Measurements from ENCODE around the gene MTUS2. TPM values are rescaled to one million over a fixed set of nuclear protein-coding genes. Genes with fewer than 3 reads are reported as not detected.

Gene MTUS2
- total and polyA plus RNA-seq, 10 of the 15 experiments (the other 5 are each of a cell fraction or from before 2014, with no cell fraction given) = under 0.01 to 0.05 (median 0.02) TPM; not detected in 6

DNA sequence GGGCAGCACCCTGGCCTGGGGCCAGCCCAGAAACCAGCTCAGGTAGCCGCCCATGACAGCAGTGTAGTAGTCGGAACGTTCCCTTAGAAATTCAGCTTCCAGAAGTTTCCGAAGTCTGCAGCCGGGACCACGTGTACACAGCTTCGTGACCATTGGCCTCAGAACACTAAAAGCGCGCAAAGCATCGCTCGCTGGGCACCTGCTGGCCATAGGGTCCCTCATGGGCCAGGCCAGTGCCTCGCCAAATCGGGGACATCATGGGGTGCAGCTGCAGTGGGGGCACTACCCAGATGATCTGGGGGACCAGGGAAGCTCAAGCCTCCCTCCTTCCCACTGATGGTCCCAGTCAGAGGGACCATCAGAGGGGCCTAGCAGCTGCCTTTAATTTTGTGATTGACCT is 384.5 kb downstream of the MTUS2 start:
- DNase-seq (ENCODE audit: low read depth, low spot score) = no peak
- RAD21 ChIA-PET (ENCODE audit: unreplicated experiment) = no interaction called here
- no peak for ATAC-seq
- in situ Hi-C loops (cut with MboI) = no loop called here
- no peaks in the 10 kb centered on the region for H3K36me3 ChIP-seq (ENCODE audit: control insufficient read depth in 2 of 2, insufficient read depth in 2 of 2, low read length in 1 of 2)
- H3K27me3 ChIP-seq (replicated peaks in 1 of 2; ENCODE audit: control insufficient read depth in 2 of 2, insufficient read depth in 2 of 2, low read length in 1 of 2) = no peaks in the 10 kb centered on the region
- H4K20me1 ChIP-seq (ENCODE audit: control insufficient read depth, insufficient read depth) = no peaks in the 10 kb centered on the region
- no peaks in the 10 kb centered on the region for H3K4me1 ChIP-seq (ENCODE audit: control insufficient read depth, insufficient read depth, low read length)
- WGBS (ENCODE audit: insufficient coverage, insufficient replicate concordance, low lambda C conversion rate, missing lambda C conversion rate) = 36% methylated on average over 13 of the region's 13 CpGs
- no TSS peak for BruUV-seq (replicated peaks)
- peaks cover 1% of the 10 kb centered on the region; the same call in 1 of the 3 replicates for H3K9me3 ChIP-seq (replicated peaks; ENCODE audit: control insufficient read depth, insufficient read depth, low read length)
- CTCF ChIA-PET = no interaction called here
- FAIRE-seq = no peak
- TF ChIP-seq NFXL1 (IDR thresholded peaks at IDR 0.05; ENCODE audit: borderline replicate concordance) (no peak), ZSCAN29 (IDR thresholded peaks at IDR 0.05) (no peak), PAX5 (IDR thresholded peaks at IDR 0.05; ENCODE audit: borderline replicate concordance, low read depth, low read length) (no peak), CBFB (IDR thresholded peaks at IDR 0.05; ENCODE audit: low read depth) (no peak), NFYB (IDR thresholded peaks at IDR 0.05; ENCODE audit: insufficient read depth, low read depth, low read length) (no peak), CHD1 (IDR thresholded peaks at IDR 0.05; ENCODE audit: low read depth, low read length) (no peak), NFIC (IDR thresholded peaks at IDR 0.05; ENCODE audit: low read depth, low read length) (no peak), SMAD1 (IDR thresholded peaks at IDR 0.05; ENCODE audit: low read depth, partially characterized antibody) (no peak)
- TF ChIP-seq, protein P1, sequence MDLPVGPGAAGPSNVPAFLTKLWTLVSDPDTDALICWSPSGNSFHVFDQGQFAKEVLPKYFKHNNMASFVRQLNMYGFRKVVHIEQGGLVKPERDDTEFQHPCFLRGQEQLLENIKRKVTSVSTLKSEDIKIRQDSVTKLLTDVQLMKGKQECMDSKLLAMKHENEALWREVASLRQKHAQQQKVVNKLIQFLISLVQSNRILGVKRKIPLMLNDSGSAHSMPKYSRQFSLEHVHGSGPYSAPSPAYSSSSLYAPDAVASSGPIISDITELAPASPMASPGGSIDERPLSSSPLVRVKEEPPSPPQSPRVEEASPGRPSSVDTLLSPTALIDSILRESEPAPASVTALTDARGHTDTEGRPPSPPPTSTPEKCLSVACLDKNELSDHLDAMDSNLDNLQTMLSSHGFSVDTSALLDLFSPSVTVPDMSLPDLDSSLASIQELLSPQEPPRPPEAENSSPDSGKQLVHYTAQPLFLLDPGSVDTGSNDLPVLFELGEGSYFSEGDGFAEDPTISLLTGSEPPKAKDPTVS (IDR thresholded peaks at IDR 0.05; ENCODE audit: low read depth, low read length) = no peak
- TF ChIP-seq, protein P2, sequence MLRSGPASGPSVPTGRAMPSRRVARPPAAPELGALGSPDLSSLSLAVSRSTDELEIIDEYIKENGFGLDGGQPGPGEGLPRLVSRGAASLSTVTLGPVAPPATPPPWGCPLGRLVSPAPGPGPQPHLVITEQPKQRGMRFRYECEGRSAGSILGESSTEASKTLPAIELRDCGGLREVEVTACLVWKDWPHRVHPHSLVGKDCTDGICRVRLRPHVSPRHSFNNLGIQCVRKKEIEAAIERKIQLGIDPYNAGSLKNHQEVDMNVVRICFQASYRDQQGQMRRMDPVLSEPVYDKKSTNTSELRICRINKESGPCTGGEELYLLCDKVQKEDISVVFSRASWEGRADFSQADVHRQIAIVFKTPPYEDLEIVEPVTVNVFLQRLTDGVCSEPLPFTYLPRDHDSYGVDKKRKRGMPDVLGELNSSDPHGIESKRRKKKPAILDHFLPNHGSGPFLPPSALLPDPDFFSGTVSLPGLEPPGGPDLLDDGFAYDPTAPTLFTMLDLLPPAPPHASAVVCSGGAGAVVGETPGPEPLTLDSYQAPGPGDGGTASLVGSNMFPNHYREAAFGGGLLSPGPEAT (IDR thresholded peaks at IDR 0.05; ENCODE audit: low read depth) = no peak
- no peak overlapping the region for H3K4me2 ChIP-seq (ENCODE audit: control insufficient read depth, insufficient read depth)
- SMC1A ChIA-PET (ENCODE audit: uncharacterized antibody, unreplicated experiment) = no interaction called here
- intact Hi-C loops (cut with micrococcal nuclease; ENCODE audit: unreplicated experiment) = no loop called here
- no peak overlapping the region for H3K4me3 ChIP-seq
- POLR2A ChIA-PET = no interaction called here
- no peak overlapping the region for H3K27ac ChIP-seq (ENCODE audit: control insufficient read depth, insufficient read depth)
- H3K79me2 ChIP-seq (ENCODE audit: control insufficient read depth, insufficient read depth, low read length) = no peaks in the 10 kb centered on the region
- H2AFZ ChIP-seq (ENCODE audit: control insufficient read depth, low read depth, low read length) = no peak overlapping the region
- no peak overlapping the region for H3K9ac ChIP-seq (ENCODE audit: control insufficient read depth, insufficient read depth, low read length)
